ENCODE data around the gene ZG16. TPM values are rescaled to one million over a fixed set of nuclear protein-coding genes. Genes with fewer than 3 reads are reported as not detected.
"Not testable (repeated sequence)": the region's sequence is repeated elsewhere in the genome, so short reads cannot be mapped to it uniquely, and the experiment has no call there.

The ZG16 gene
- polyA plus RNA-seq, 1 donor (not counting 4 experiments of a cell fraction or from before 2014, with no cell fraction given) = not detected

GRCh38 chr16:29779474-29779873, 1.4 kb downstream of the ZG16 start:
- Histone ChIP-seq H3K4me3 (ENCODE audit: control insufficient read depth in 2 of 3, extremely low read depth in 1 of 3, insufficient read depth in 2 of 3, low read depth in 1 of 3, low read length in 3 of 3) (no peak overlapping the region), H3K9me3 (ENCODE audit: control insufficient read depth, low read depth, low read length) (no peaks in the 10 kb centered on the region), H3K9me1 (ENCODE audit: control insufficient read depth, extremely low read depth, insufficient read depth, low read length) (no peaks in the 10 kb centered on the region), H3K79me2 (ENCODE audit: control insufficient read depth, insufficient read depth, low read length) (no peaks in the 10 kb centered on the region), H3K27ac (ENCODE audit: control insufficient read depth, insufficient read depth, low read length) (peak overlapping the region; percentile 4), H3K36me3 (ENCODE audit: control insufficient read depth in 2 of 2, extremely low read depth in 1 of 2, insufficient read depth in 2 of 2, low read length in 2 of 2) (no peaks in the 10 kb centered on the region), H3K4me2 (ENCODE audit: control insufficient read depth, extremely low read depth, insufficient read depth, low read depth, low read length) (peak overlapping the region; percentile 29), H2AFZ (ENCODE audit: control insufficient read depth, low read length) (no peak overlapping the region), H3K9ac (ENCODE audit: control insufficient read depth, extremely low read depth, insufficient read depth, low read length) (no peak overlapping the region), H3K27me3 (ENCODE audit: control insufficient read depth, extremely low read depth, insufficient read depth, low read length) (no peaks in the 10 kb centered on the region), H4K20me1 (ENCODE audit: control insufficient read depth, extremely low read depth, insufficient read depth, low read length) (no peaks in the 10 kb centered on the region), H3K4me1 (ENCODE audit: control insufficient read depth, extremely low read depth, insufficient read depth, low read length) (peaks cover 42% of the 10 kb centered on the region)
- dilution Hi-C loops (cut with MboI; ENCODE audit: extremely low pct_ligation_motif_present, low sequenced_read_pairs) = no loop called here
- TF ChIP-seq CTCF (optimal IDR thresholded peaks at IDR 0.05 in 1 of 3, IDR thresholded peaks at IDR 0.05 in 1 of 3, conservative IDR thresholded peaks at IDR 0.05 in 1 of 3; ENCODE audit: extremely low read depth in 1 of 3, insufficient read depth in 2 of 3, low read length in 3 of 3) (no peak), EZH2 (IDR thresholded peaks at IDR 0.05; ENCODE audit: low read length) (no peak)
- FAIRE-seq = peak; percentile 90
- peak; percentile 65 for DNase-seq (ENCODE audit: low read depth, low spot score)

DNA sequence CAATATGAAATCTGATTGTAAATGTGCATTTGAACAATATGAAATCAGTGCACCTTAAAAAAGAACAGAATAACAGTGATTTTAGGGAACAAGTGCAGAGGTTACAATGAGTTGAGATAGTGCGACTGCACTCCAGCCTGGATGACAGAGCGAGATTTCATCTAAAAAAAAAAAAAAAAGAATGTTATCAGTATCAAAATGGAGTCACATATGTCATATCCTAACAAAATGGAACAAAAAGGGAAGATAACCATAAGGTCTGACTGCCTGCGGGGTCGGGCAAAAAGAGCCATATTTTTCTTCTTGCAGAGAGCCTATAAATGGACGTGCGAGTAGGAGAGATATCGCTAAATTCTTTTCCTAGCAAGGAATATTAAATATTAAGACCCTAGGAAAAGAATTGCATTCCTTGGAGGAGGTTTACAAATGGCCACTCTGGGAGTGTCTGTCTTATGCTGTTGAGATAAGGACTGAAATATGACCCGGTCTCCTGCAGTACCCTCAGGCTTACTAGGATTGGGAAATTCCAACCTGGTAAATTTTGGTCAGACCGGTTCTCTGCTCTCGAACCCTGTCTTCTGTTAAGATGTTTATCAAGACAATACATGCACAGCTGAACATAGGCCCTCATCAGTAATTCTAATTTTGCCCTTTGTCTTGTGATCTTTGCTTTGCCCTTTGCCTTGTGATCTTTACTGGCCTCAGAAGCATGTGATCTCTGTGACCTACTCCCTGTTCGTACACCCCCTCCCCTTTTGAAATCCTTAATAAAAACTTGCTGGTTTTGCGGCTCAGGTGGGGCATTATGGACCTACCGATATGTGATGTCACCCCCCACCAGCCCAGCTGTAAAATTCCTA, 5.3 kb downstream of the ZG16 start:
- Histone ChIP-seq H3K4me1 (ENCODE audit: control insufficient read depth, extremely low read depth, insufficient read depth, low read length) (peaks cover 40% of the 10 kb centered on the region), H3K27ac (ENCODE audit: control insufficient read depth, insufficient read depth, low read length) (peak overlapping the region; percentile 78), H3K4me3 (ENCODE audit: control insufficient read depth in 2 of 3, extremely low read depth in 1 of 3, insufficient read depth in 2 of 3, low read depth in 1 of 3, low read length in 3 of 3) (peak overlapping the region in 1 of 3 experiments; percentile 23), H3K4me2 (ENCODE audit: control insufficient read depth, extremely low read depth, insufficient read depth, low read depth, low read length) (peak overlapping the region; percentile 76), H3K9ac (ENCODE audit: control insufficient read depth, extremely low read depth, insufficient read depth, low read length) (peak overlapping the region; percentile 61)
- dilution Hi-C loops (cut with MboI; ENCODE audit: extremely low pct_ligation_motif_present, low sequenced_read_pairs); DNase-seq (ENCODE audit: low read depth, low spot score); H4K20me1 ChIP-seq (ENCODE audit: control insufficient read depth, extremely low read depth, insufficient read depth, low read length); H3K9me3 ChIP-seq (ENCODE audit: control insufficient read depth, low read depth, low read length); H3K9me1 ChIP-seq (ENCODE audit: control insufficient read depth, extremely low read depth, insufficient read depth, low read length); H3K79me2 ChIP-seq (ENCODE audit: control insufficient read depth, insufficient read depth, low read length); H3K36me3 ChIP-seq (ENCODE audit: control insufficient read depth in 2 of 2, extremely low read depth in 1 of 2, insufficient read depth in 2 of 2, low read length in 2 of 2); H2AFZ ChIP-seq (ENCODE audit: control insufficient read depth, low read length); H3K27me3 ChIP-seq (ENCODE audit: control insufficient read depth, extremely low read depth, insufficient read depth, low read length); FAIRE-seq: not testable (repeated sequence)
